IPS-NIHi7 (cell line): ENCODE data around the gene HM13.
A peak's percentile ranks its signal among the peaks of the same experiment; 100 is the strongest.
"Not testable (repeated sequence)": the region's sequence is repeated elsewhere in the genome, so short reads cannot be mapped to it uniquely, and the experiment has no call there.

ENCODE experiments used
- DNase-seq: peaks from one replicate; pipeline ENCODE4 v3.0.0; 2012; ENCODE audit warnings: mixed read lengths; ENCODE audit errors: extremely low spot score

HM13 gene

DNA sequence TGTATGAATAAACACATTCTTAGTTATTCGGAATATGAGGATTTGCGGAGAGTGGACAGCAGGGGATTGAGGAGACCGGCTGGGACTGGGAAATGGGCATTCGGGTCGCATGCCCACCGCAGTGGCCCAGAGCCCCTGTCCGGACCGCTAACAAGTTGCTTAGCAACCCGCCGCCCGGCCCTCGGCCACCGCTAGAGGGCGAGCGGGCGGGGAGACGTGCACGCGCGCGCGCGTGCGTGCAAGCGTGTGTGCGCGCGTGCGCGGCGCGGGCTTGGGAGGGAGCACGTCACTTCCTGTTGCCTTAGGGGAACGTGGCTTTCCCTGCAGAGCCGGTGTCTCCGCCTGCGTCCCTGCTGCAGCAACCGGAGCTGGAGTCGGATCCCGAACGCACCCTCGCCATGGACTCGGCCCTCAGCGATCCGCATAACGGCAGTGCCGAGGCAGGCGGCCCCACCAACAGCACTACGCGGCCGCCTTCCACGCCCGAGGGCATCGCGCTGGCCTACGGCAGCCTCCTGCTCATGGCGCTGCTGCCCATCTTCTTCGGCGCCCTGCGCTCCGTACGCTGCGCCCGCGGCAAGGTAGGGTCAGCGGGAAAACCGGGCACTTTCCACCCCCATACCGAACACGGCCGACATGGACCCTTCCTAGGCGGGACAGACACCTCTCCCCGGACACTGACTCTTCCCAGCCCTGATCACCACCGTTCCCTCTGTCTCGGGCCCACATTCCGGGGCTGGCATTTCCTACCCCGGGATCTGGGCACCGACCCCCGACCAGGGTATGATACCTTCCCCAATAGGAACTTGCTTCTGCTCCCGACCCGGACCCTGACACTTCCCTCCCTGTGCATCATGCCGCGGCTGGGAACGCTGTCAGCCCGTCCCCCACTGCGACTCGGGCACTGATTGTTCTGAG, at the start of gene HM13:
TSS of gene HM13 (plus strand) at position 289 of the 918 bp plus-strand sequence. CDS start at position 399, 110 bp downstream.
- peak; percentile 98 for DNase-seq

DNA sequence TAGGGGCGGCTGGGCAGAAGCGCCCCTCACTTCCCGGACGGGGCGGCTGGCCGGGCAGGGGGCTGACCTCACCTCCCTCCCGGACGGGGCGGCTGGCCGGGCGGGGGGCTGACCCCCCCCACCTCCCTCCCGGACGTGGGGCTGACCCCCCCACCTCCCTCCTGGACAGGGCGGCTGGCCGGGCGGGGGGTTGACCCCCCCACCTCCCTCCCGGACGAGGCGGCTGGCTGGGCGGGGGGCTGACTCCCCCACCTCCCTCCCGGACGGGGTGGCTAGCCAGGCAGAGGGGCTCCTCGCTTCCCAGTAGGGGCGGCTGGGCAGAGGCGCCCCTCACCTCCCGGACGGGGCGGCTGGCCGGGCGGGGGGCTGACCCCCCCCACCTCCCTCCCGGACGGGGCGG, 43.3 kb upstream of the HM13 start:
- not testable (repeated sequence) for DNase-seq

DNA sequence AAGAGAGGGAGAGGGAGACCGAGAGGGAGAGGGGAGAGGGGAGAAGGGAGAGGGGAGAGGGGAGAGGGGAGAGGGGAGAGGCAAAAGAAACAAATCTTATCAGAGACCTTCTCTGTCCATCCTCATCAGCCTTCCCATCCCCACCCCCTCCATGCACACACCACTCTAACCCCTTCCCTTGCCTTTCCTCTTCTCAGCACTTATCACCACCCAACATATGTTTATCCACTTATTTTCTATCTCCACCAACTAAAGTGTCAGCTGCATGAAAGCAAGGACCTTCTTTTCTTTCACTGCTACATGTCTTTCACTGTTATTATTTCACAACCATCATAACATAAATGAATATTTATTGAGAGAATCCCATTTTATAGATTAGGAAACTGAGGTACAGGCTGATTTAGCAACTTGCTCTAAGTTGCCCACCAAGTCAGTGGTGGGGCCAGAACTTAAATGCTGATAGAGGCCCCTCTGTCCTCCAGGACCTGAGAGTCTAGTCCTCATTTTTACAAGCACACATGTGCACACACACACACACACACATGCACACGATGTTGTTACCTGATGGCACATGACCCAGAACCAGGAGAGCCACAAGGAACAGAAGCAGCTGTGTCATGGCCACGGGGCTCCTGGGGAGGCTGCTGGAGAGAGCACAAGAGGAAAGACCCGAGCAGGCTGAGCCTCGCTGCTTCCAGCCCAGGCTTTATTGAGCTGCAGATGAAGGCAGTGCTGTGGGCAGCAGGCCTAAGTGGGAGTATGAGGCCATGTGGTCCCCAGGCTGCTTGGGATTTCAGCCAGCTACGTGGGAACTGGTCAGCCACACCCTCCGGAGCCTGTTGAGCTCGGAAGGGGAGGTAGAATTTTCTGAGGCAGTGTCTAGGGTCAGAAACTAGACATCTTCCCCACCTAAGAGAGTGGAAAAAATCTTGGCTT, 41.6 kb upstream of the HM13 start:
- no peak for DNase-seq

GRCh38 chr20:31473331-31474096, 40.7 kb upstream of the HM13 start:
- no peak for DNase-seq

DNA sequence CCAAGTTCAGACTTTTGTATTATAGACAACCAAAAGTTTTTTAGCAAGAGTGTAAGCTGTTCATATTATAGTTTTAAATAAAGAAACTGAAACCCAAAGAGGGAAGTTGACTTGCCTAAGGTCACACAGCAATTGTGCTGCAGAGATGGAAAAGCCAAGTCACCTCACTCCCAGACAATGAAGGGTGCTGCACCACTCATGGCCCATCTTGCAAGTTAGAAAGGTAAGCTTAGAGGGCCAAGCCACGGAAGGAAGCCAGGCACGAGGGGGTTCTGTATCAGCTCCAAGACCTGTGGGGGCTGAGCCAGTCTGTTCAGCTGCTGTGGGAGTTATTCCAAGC, 40.2 kb upstream of the HM13 start:
- no peak for DNase-seq

DNA sequence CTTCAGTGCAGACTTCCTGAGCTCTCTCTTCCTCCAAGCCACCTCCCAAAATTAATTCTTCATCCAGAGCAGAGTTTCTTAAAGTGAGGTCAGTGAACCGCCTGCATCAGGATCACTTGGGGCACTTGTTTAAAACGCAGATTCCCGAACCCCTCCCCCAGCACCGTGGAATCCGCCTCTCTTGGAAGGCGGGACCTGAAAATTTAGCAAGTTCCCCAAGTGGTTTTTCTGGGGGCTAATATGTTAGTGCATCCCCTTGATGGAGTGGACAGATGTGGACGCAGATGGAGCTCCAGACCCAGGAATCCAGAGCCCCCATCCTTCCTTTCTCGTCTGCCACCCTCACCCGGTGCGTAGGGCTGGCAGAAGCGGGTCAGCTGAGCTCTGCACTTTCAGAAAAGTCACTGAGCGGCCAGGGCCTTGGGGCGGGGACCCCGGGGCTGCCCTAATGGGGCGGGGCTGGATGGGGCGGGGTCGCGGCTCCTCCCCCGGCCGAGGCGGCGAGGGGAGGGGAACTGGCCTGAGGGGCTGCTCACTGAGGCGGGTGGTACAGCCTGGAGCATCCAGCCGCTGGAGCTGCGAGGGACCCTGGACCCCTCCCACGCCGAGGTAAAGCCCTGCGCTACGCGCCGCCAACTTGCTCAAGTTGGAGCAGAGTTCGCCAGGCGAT, 39.3 kb upstream of the HM13 start, which contains the start of the genes DEFB124 and REM1:
TSS of gene DEFB124 (minus strand) at position 370 of the 670 bp plus-strand sequence. CDS start 2,114 bp downstream, outside the sequence.
TSS of gene REM1 (plus strand) at position 531 of the 670 bp plus-strand sequence. CDS start 1,158 bp downstream, outside the sequence.
- no peak for DNase-seq

DNA sequence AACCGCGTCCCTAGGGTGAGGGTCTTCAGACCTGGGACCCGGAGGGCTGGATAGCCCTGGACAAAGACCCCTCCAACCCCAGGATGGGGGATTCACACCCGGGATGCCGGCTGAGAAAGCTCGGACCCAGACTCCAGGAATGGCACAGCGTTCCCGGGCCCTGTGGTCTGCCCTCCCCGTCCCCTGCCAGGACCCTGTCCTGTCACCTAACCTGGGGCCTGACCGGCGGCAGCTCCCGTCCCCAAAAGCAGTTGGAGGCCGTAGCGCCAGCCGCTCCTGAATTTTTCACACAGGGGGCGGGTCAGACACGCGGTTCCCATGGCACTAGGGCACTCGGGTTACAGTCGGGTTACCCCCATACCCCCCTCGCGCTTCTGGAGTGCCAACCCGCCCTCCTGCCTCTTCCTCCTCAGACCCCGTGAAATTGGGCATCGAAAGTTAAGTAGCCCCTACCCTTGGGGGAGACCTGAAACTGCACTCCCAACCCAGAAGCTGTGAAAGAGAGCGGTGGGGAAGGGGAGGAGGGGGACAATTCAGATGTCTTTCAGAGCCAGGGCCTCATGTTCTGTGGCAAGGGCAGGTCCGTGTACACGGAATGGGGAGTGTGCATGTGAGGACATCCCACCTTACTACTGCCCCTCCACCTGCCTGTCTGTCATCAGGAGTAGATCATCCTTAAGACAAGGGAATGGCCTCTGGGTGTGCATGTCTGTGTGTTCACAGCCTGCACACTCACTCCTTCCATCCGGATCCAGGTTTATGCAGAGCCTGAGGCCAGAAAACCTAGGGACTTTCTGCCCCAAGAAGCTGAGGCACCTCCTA, 38.6 kb upstream of the HM13 start:
- DNase-seq, result no peak

DNA sequence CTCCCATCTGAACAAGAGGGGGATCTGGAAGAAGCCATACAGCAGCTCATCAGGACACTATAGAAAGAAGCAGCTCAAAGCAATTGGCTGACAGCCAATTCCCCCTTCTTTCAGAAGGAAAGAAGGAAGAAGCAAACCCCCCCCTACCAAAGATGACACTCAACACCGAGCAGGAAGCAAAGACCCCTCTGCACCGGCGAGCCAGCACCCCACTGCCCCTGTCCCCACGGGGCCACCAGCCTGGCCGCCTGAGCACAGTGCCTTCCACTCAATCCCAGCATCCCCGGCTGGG, 38.0 kb upstream of the HM13 start:
- DNase-seq, result no peak

DNA sequence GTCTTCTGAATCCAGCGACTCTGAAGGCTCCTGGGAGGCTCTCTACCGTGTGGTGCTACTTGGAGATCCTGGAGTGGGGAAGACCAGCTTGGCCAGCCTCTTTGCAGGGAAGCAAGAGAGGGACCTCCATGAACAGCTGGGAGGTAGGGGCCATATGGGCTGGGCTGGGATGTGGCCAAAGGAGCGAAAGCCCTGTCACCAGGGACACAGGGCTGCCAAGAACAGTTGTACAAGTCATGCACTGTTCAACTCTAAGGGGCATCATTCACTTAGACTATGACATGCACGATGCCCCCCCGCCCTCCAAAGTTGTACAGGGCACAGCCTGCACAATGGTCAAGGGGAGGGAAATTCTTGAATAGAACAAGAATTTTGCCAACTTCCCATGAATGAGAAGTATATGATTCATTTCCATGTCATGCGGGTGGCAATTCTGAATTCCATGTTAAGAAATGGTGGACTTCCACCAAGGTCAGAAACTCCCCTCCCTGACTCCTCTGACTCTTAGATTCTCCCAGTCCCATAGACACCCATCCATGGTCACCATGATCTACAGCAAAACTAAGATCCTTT, 37.5 kb upstream of the HM13 start:
- no peak for DNase-seq

DNA sequence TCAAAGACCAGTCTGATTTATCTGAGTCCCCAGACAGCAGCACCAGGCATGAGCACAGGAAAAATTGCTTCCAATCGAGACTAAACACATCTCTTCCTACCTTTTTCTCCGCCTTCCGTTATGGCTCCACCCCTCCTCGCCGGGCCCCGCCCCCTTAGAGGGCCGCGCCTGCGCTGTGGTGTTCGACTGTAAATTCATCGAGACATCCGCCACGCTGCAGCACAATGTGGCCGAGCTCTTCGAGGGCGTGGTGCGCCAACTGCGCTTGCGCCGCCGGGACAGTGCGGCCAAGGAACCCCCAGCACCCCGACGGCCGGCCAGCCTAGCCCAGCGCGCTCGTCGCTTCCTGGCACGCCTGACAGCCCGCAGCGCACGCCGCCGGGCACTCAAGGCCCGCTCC, 30.2 kb upstream of the HM13 start:
- DNase-seq, result no peak

DNA sequence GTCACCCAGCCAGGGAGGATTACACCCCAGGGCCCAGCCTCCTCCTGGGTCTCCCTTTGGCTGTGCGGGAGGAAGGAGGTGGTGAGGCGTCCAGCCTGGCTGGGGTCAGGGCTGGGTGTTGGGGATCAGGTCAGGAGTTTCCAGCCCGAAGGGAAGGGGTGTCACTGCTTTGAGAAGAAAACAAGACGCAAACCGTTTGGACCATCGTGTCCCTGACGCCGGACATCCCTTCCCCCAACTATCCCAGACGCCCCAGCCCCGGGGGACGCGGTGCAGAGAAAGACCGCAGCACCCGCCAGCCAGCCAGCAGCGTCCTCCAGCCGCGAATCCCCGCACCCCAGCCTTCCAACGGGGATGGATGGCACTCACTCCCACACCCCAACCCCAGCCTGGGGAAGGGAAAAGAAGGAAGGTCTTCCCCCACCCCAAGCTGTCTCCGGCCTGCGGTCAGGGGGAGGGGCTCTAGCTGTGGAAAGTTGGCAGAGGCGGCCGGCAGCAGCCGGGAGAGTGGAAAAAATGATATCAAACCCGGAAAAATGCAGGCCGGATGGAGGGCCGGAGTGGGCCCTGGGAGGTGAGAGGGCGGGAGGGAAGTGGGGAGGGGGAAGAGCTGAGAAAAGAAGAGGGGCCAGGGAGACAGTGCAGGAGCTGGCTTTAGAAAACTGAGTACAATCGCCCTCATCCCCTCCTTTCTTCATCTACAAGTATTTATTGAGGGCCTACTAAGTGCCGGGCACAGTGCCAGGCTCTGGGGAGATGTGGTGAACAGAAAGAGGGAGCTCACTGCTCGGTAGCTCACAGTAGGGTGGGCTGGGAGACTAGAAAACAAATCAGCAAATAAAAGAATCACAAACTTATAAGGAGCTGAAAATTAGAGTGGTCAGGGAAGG, 28.5 kb upstream of the HM13 start:
- DNase-seq, result no peak

GRCh38 chr20:31488115-31488514, 26.1 kb upstream of the HM13 start:
- no peak for DNase-seq

DNA sequence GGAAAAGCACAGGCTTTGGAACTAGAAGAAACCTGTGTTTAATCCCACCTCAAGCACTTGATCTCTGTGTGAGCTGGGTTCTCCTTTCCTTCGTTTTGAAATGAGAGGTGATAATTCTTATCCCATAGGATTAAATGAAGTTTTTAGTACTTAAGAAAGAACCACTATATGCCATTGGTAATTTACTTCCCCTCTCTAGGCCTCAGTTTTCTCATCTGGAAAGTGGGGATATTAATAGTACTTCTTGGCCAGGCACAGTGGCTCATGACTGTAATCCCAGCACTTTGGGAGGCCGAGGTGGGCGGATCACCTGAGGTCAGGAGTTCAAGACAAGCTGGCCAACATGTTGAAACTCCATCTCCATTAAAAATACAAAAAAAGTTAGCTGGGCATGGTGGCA, 25.1 kb upstream of the HM13 start:
- no peak for DNase-seq

- DNase-seq, result no peak
Observed at GRCh38 chr20:31490752-31491151, 23.5 kb upstream of the HM13 start.

DNA sequence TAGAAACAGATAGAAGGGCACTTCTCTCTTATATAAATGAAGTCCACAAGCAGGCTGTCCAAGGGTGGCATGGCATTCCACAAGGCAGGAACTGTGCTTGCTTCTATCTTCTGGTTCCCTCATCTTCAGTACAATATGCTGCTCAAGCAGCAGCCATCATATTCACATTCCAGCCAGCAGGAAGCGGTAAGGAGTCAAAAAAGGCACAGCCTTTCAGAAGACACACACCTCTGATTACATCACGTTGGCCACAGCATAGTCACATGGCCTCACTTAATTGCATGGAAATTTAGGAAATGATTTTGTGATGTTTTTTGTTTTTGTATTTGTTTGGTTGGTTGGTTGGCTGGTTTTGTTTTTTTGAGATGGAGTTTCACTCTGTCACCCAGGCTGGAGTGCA, 20.1 kb upstream of the HM13 start:
- DNase-seq, result peak; percentile 26

DNA sequence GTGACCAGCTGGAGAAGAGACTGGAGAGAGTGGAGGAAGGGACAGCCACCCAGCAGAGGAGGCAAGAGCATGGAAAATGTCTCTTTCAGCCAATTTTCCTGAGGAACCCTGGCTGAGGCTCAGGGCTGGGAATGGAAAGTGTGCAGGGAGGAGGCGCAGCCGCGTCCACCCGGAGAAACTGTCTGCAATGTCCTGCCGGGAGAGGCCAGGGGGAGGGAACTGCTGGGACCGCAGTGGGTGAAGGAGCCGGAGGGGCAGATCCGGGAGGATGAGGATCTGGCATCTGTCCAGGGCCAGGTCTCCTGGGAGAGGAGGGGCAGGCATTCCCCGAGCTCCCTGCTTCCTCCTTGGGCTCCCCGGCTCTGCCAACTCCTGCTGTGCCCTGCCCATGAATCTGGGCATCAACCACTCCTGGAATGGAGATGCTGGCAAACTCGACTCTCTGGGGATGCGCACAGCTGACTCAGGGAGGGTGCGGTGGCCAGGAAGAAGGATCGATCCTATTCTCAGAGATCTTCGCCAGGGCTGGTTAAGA, 17.4 kb upstream of the HM13 start:
- no peak for DNase-seq

DNA sequence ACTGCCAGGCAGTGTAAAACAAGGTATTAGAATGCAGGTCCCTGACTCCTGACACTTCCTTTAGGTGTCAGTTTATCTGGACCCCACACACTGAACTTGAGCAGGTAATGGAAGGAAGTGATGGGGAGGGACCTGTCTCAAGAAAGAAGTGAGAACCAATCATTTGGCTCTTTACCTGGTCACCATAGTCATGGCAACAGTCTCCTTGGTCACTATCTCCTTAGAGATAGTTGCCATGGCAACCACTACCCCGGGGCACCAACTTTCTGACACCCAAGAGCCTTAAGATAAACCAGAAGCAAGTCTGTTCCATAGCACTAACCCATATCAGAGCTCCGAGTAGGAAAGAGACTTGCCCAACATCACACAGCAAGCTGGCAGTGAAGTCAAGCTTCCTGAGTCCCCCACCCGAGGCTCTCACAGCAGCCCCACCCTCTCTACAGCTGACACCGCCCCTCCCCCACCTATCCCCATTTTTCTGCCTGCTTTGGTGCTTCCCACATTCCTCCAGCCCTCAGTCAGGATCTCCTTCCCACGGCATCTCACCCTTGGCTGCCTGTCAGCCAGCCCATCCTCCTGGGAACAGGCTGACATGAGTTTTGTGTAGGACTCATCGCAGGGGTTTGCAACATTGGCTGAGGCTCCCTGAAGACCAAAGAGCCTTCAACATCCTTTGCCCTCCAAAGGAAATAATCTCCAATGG, 16.3 kb upstream of the HM13 start:
- DNase-seq, result no peak

DNA sequence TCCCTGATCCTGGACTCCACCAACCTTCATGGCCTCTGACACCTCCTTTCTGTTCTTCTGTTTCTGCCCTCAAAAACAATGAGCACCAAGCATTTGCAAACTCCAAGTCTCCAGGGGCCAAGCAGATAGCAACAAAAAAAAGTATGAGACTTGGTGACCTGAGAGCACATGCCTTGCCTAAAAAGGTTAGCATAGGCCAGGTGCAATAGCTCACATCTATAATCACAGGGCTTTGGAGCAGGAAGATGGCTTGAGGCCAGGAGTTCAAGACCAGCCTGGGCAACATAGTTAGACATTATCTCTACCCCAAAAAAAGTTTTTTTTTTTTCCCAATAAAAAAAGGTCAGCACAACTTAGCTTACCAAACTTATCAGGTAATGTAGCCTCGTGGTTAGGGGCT, 13.7 kb upstream of the HM13 start:
- no peak for DNase-seq
